SIG-M5 treated with dmso at 0.1 percent for 504 hours (cell line): ENCODE results near the gene NPC2.
"Not testable (repeated sequence)": the region's sequence is repeated elsewhere in the genome, so short reads cannot be mapped to it uniquely, and the experiment has no call there.

Experiments
- DNase-seq: peaks from one replicate; lab custom pipeline; 2025; ENCODE audit not compliant: unreplicated experiment; lab: John Stamatoyannopoulos, UW

Gene NPC2

GRCh38 chr14:74492776-74493342 is at the start of gene NPC2:
TSS of gene NPC2 (minus strand) at chr14:74493305. CDS start at chr14:74493274, 31 bp downstream.
- DNase-seq, result no peak

- DNase-seq, result no peak
These were observed 49.1 kb upstream of the NPC2 start for GRCh38 chr14:74542056-74542685.

- no peak for DNase-seq
These were observed 48.1 kb upstream of the NPC2 start for GRCh38 chr14:74541225-74541624.

GRCh38 chr14:74539503-74539902 is 46.4 kb upstream of the NPC2 start:
- DNase-seq, result no peak

GRCh38 chr14:74538411-74539391 is 45.6 kb upstream of the NPC2 start:
- DNase-seq, result no peak

GRCh38 chr14:74536336-74536735 is 43.2 kb upstream of the NPC2 start:
- not testable (repeated sequence) for DNase-seq

- no peak for DNase-seq
These were observed 42.7 kb upstream of the NPC2 start for GRCh38 chr14:74535756-74536325.

GRCh38 chr14:74533576-74533975 is 40.5 kb upstream of the NPC2 start:
- no peak for DNase-seq

- DNase-seq, result no peak
These were observed 39.1 kb upstream of the NPC2 start for GRCh38 chr14:74532246-74532645.

GRCh38 chr14:74531467-74531866 is 38.4 kb upstream of the NPC2 start:
- DNase-seq, result no peak

- DNase-seq, result no peak
These were observed 37.9 kb upstream of the NPC2 start for GRCh38 chr14:74531006-74531405.

- no peak for DNase-seq
These were observed 35.8 kb upstream of the NPC2 start for GRCh38 chr14:74528886-74529285.

- no peak for DNase-seq
These were observed 35.3 kb upstream of the NPC2 start for GRCh38 chr14:74528406-74528805.

- no peak for DNase-seq
These were observed 34.7 kb upstream of the NPC2 start for GRCh38 chr14:74527736-74528280.

- DNase-seq, result no peak
These were observed 33.9 kb upstream of the NPC2 start for GRCh38 chr14:74526854-74527585.

- DNase-seq, result no peak
These were observed 32.3 kb upstream of the NPC2 start for GRCh38 chr14:74525361-74525851.

- no peak for DNase-seq
These were observed 31.7 kb upstream of the NPC2 start for GRCh38 chr14:74524812-74525135.

GRCh38 chr14:74524076-74524811 is 31.1 kb upstream of the NPC2 start:
- DNase-seq, result no peak

- DNase-seq, result no peak
These were observed 29.6 kb upstream of the NPC2 start for GRCh38 chr14:74522740-74523139.

GRCh38 chr14:74521756-74522155 is 28.7 kb upstream of the NPC2 start:
- DNase-seq, result no peak
